Choroid plexus epithelial cell (primary cell): ENCODE measurements around the gene MRPL20.
A peak's percentile ranks its signal among the peaks of the same experiment; 100 is the strongest.
"Not testable (repeated sequence)": the region's sequence is repeated elsewhere in the genome, so short reads cannot be mapped to it uniquely, and the experiment has no call there.

ENCODE experiments used
- DNase-seq: peaks from one replicate; pipeline ENCODE4 v3.0.0-alpha.2; 2010; ENCODE audit warnings: low read depth
- H3K4me3 ChIP-seq: 2 replicates; pipeline ENCODE4 v1.5.1; 2011; ENCODE audit warnings: low read depth, mild to moderate bottlenecking, control low read depth, low read length, moderate library complexity
- TF ChIP-seq, protein P1 (sequence below): conservative IDR thresholded peaks from 2 replicates; pipeline ENCODE4 v1.5.1; 2011; ENCODE audit warnings: low read depth, mild to moderate bottlenecking, control low read depth, inconsistent platforms, low read length, moderate library complexity

Gene MRPL20

DNA sequence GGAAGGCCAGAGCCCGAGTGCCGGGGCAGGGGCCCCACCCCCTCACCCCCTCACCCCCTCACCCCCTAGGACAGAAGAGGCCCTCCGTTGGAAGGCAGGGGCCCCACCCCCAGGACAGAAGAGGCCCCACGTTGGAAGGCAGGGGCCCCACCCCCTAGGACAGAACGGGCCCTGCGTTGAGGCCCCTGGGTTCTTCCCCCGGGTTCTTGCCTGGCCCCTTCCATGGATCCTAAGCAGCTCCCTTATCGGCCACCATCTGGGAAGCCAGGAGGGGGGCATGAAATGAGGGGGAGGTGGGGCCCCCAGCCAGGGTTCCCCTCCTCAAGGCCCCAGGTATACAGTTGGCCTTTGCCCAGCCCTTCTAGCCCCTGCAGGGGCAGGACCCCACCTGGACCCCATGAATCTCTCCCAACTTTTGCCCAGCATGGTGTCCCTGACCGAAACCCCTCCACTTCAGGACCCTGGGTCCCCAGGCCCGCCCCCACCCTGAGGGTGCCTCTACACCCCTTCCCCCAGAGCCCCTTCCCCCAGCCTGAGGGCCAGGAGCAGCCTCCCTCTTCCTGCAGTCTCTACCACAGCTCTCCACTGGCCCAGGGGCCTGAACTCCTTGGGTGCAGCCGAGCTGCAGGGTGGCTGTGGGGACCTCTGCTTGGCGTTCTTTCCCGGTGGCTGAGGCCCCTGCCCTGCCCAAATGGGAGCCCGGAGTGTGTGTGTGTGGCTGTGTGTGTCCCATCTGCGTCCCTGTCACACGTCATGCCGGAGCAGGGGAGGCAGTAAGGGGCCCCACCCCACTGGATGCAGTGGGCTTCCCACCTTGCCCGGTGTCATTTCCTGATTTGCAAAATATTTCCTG lies 24.1 kb upstream of the MRPL20 start:
- TF ChIP-seq, protein P1, sequence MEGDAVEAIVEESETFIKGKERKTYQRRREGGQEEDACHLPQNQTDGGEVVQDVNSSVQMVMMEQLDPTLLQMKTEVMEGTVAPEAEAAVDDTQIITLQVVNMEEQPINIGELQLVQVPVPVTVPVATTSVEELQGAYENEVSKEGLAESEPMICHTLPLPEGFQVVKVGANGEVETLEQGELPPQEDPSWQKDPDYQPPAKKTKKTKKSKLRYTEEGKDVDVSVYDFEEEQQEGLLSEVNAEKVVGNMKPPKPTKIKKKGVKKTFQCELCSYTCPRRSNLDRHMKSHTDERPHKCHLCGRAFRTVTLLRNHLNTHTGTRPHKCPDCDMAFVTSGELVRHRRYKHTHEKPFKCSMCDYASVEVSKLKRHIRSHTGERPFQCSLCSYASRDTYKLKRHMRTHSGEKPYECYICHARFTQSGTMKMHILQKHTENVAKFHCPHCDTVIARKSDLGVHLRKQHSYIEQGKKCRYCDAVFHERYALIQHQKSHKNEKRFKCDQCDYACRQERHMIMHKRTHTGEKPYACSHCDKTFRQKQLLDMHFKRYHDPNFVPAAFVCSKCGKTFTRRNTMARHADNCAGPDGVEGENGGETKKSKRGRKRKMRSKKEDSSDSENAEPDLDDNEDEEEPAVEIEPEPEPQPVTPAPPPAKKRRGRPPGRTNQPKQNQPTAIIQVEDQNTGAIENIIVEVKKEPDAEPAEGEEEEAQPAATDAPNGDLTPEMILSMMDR, result no peak
- H3K4me3 ChIP-seq, result no peak overlapping the region
- DNase-seq, result no peak

GRCh38 chr1:1430114-1430982 lies 23.3 kb upstream of the MRPL20 start:
- TF ChIP-seq, protein P1, result peak; percentile 22
- DNase-seq, result peak; percentile 77
- no peak overlapping the region for H3K4me3 ChIP-seq

GRCh38 chr1:1429671-1430073 lies 22.6 kb upstream of the MRPL20 start:
- TF ChIP-seq, protein P1, result no peak
- no peak overlapping the region for H3K4me3 ChIP-seq
- DNase-seq, result peak; percentile 59

GRCh38 chr1:1428967-1429366 lies 21.9 kb upstream of the MRPL20 start:
- not testable (repeated sequence) for DNase-seq, H3K4me3 ChIP-seq

DNA sequence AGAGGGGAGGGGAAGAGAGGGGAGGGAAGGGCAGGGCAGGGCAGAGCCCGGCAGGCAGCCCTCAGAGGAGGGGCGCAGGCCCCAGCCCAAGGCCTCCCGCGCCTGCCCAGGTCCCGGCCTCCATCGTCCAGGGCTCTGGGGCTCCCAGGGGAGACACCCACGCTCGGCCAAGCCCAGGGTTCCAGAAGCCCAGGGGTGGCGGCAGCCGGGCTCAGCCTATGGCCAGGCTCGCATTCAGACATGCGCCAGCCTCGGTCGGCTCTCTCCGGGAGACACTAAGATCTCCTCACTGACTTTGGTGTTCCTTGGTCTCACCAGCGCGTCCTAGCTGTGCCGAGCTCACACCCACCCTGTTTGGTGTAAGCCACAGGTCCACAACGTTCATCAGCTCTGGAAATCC lies 21.1 kb upstream of the MRPL20 start:
- no peak for DNase-seq
- TF ChIP-seq, protein P1, result no peak
- H3K4me3 ChIP-seq, result no peak overlapping the region

- no peak for DNase-seq
- peak overlapping the region; percentile 33 for H3K4me3 ChIP-seq
- TF ChIP-seq, protein P1, result no peak
Observed at GRCh38 chr1:1427820-1428148, 20.7 kb upstream of the MRPL20 start.

- TF ChIP-seq, protein P1, result no peak
- peak overlapping the region; percentile 33 for H3K4me3 ChIP-seq
- DNase-seq, result no peak
Observed at GRCh38 chr1:1427106-1427819, 20.2 kb upstream of the MRPL20 start.
